CD4-positive, alpha-beta T cell treated with Interleukin-15 for 4 hours (primary cell): ENCODE results near the gene RBMS3.

Experiments used
- DNase-seq: peaks from one replicate; pipeline ENCODE4 v3.0.0-alpha.2; 2020; ENCODE audit warnings: low spot score

Gene RBMS3

GRCh38 chr3:29277249-29277648 lies 3.6 kb upstream of the RBMS3 start:
- no peak for DNase-seq

GRCh38 chr3:29279286-29279685 lies 1.6 kb upstream of the RBMS3 start:
- no peak for DNase-seq

- no peak for DNase-seq
Observed at GRCh38 chr3:29279806-29280205, 1.1 kb upstream of the RBMS3 start.

GRCh38 chr3:29281094-29281343 lies 148 bp downstream of the RBMS3 start:
- DNase-seq: no peak

- DNase-seq: no peak
Observed at GRCh38 chr3:29281344-29282241, 722 bp downstream of the RBMS3 start.

GRCh38 chr3:29282427-29283230 lies 1.8 kb downstream of the RBMS3 start:
- DNase-seq: no peak

- DNase-seq: no peak
Observed at GRCh38 chr3:29283231-29284119, 2.6 kb downstream of the RBMS3 start.

GRCh38 chr3:29284497-29284896 lies 3.6 kb downstream of the RBMS3 start:
- no peak for DNase-seq

- no peak for DNase-seq
Observed at GRCh38 chr3:29285471-29286071, 4.7 kb downstream of the RBMS3 start.

GRCh38 chr3:29286478-29287240 lies 5.8 kb downstream of the RBMS3 start:
- no peak for DNase-seq

GRCh38 chr3:29290596-29290995 lies 9.7 kb downstream of the RBMS3 start:
- no peak for DNase-seq

GRCh38 chr3:29291260-29291981 lies 10.6 kb downstream of the RBMS3 start:
- DNase-seq: no peak

GRCh38 chr3:29291982-29292363 lies 11.1 kb downstream of the RBMS3 start:
- DNase-seq: no peak

- no peak for DNase-seq
Observed at GRCh38 chr3:29293421-29293820, 12.6 kb downstream of the RBMS3 start.

GRCh38 chr3:29297998-29298397 lies 17.1 kb downstream of the RBMS3 start:
- no peak for DNase-seq

- DNase-seq: no peak
Observed at GRCh38 chr3:29301332-29302019, 20.6 kb downstream of the RBMS3 start.

GRCh38 chr3:29302619-29303018 lies 21.7 kb downstream of the RBMS3 start:
- DNase-seq: no peak

GRCh38 chr3:29307295-29307694 lies 26.4 kb downstream of the RBMS3 start:
- no peak for DNase-seq

GRCh38 chr3:29310865-29311264 lies 30.0 kb downstream of the RBMS3 start:
- no peak for DNase-seq

GRCh38 chr3:29311795-29312194 lies 30.9 kb downstream of the RBMS3 start:
- DNase-seq: no peak
